ENCODE data around the gene CAPNS1. TPM values are rescaled to one million over a fixed set of nuclear protein-coding genes. Genes with fewer than 3 reads are reported as not detected.

The CAPNS1 gene
- total and polyA plus RNA-seq, 11 donors, result 272 to 1,083 (median 861) TPM

- intact Hi-C loops (cut with DNase I), result loop anchor here in 1 of 10 donors (10.0 kb wide), 1 partner anchor 121 kb away; the partner anchor contains the start of gene SDHAF1
- WGBS, 4 donors, result 91 to 100% (median 96%) methylated on average over 1 of the region's 1 CpG
- no peak for TF ChIP-seq CTCF (IDR thresholded peaks at IDR 0.05)
- TF ChIP-seq POLR2A (IDR thresholded peaks at IDR 0.05), result no peak
- Histone ChIP-seq H3K27me3 (no peaks in the 10 kb centered on the region), H3K36me3 (peaks cover 0 to 66% (median 52%) of the 10 kb centered on the region in 9 donors), H3K4me3 (peak overlapping the region in 10 of 12 donors; percentile 72 to 98 (median 90)), H3K9me3 (no peaks in the 10 kb centered on the region), H3K27ac (peak overlapping the region in 9 of 12 donors; percentile 86 to 93 (median 89)), H3K4me1 (peaks cover 3 to 32% (median 19%) of the 10 kb centered on the region in 12 donors)
- DNase-seq (no peak), ATAC-seq (no peak)
Observed at GRCh38 chr19:36116344-36116637, 23.6 kb upstream of the CAPNS1 start.

GRCh38 chr19:36120092-36120983 lies 19.5 kb upstream of the CAPNS1 start:
- TF ChIP-seq POLR2A (IDR thresholded peaks at IDR 0.05) (no peak), CTCF (IDR thresholded peaks at IDR 0.05) (no peak)
- ATAC-seq (no peak), DNase-seq (no peak)
- Histone ChIP-seq H3K27me3 (no peaks in the 10 kb centered on the region), H3K36me3 (peaks cover 0 to 84% (median 66%) of the 10 kb centered on the region in 9 donors), H3K9me3 (no peaks in the 10 kb centered on the region), H3K4me3 (no peak overlapping the region), H3K27ac (no peak overlapping the region), H3K4me1 (peaks cover 0 to 15% (median 12%) of the 10 kb centered on the region in 12 donors)
- intact Hi-C loops (cut with DNase I), result loop anchor here in 1 of 10 donors (10.0 kb wide), 1 partner anchor 374 kb away; no protein-coding TSS in a partner anchor
- 91 to 95% (median 92%) methylated on average over 26 of the region's 26 CpGs for WGBS, 4 donors

GRCh38 chr19:36120984-36121358 lies 18.9 kb upstream of the CAPNS1 start:
- 93 to 96% (median 95%) methylated on average over 18 of the region's 18 CpGs for WGBS, 4 donors
- H3K4me1 ChIP-seq, result peaks cover 0 to 11% (median 8%) of the 10 kb centered on the region in 12 donors
- no peak overlapping the region for H3K27ac ChIP-seq
- intact Hi-C loops (cut with DNase I), result loop anchor here in 1 of 10 donors (10.0 kb wide), 1 partner anchor 374 kb away; no protein-coding TSS in a partner anchor
- TF ChIP-seq POLR2A (IDR thresholded peaks at IDR 0.05) (no peak), CTCF (IDR thresholded peaks at IDR 0.05) (no peak)
- no peak overlapping the region for H3K4me3 ChIP-seq
- H3K27me3 ChIP-seq, result no peaks in the 10 kb centered on the region
- DNase-seq, result no peak
- peaks cover 0 to 90% (median 72%) of the 10 kb centered on the region in 9 donors for H3K36me3 ChIP-seq
- ATAC-seq, result no peak
- no peaks in the 10 kb centered on the region for H3K9me3 ChIP-seq

- Histone ChIP-seq H3K4me3 (no peak overlapping the region), H3K9me3 (no peaks in the 10 kb centered on the region), H3K36me3 (peaks cover 0 to 91% (median 74%) of the 10 kb centered on the region in 9 donors), H3K4me1 (peaks cover 0 to 5% (median 2%) of the 10 kb centered on the region in 12 donors), H3K27me3 (no peaks in the 10 kb centered on the region), H3K27ac (no peak overlapping the region)
- TF ChIP-seq CTCF (IDR thresholded peaks at IDR 0.05), result no peak
- no peak for TF ChIP-seq POLR2A (IDR thresholded peaks at IDR 0.05)
- intact Hi-C loops (cut with DNase I), result loop anchor here in 1 of 10 donors (10.0 kb wide), 1 partner anchor 373 kb away; no protein-coding TSS in a partner anchor
- ATAC-seq, result no peak
- DNase-seq, result no peak
- WGBS, 4 donors, result 84 to 90% (median 87%) methylated on average over 30 to 49 of the region's 49 CpGs
Observed at GRCh38 chr19:36121486-36122124, 18.3 kb upstream of the CAPNS1 start.
